ENCODE data around the gene USP22. TPM values are rescaled to one million over a fixed set of nuclear protein-coding genes. Genes with fewer than 3 reads are reported as not detected.

USP22 gene
- total and polyA plus RNA-seq, 4 donors: 33.3 to 180 (median 112) TPM

- TF ChIP-seq, protein P1, sequence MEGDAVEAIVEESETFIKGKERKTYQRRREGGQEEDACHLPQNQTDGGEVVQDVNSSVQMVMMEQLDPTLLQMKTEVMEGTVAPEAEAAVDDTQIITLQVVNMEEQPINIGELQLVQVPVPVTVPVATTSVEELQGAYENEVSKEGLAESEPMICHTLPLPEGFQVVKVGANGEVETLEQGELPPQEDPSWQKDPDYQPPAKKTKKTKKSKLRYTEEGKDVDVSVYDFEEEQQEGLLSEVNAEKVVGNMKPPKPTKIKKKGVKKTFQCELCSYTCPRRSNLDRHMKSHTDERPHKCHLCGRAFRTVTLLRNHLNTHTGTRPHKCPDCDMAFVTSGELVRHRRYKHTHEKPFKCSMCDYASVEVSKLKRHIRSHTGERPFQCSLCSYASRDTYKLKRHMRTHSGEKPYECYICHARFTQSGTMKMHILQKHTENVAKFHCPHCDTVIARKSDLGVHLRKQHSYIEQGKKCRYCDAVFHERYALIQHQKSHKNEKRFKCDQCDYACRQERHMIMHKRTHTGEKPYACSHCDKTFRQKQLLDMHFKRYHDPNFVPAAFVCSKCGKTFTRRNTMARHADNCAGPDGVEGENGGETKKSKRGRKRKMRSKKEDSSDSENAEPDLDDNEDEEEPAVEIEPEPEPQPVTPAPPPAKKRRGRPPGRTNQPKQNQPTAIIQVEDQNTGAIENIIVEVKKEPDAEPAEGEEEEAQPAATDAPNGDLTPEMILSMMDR (IDR thresholded peaks at IDR 0.05; ENCODE audit: control extremely low read depth, extremely low read depth): no peak
- Histone ChIP-seq H3K9me3 (ENCODE audit: control insufficient read depth in 4 of 4, insufficient read depth in 3 of 4, low read length in 3 of 4) (no peaks in the 10 kb centered on the region), H3K4me1 (ENCODE audit: control insufficient read depth in 5 of 5, insufficient read depth in 5 of 5, low read length in 5 of 5) (no peaks in the 10 kb centered on the region), H3K36me3 (ENCODE audit: control insufficient read depth in 4 of 4, insufficient read depth in 4 of 4, low read length in 4 of 4) (peaks cover 53 to 82% (median 76%) of the 10 kb centered on the region in 4 donors), H3K27me3 (ENCODE audit: control insufficient read depth in 3 of 3, insufficient read depth in 3 of 3, low read length in 2 of 3) (no peaks in the 10 kb centered on the region), H3K9ac (ENCODE audit: insufficient read depth in 1 of 2, low read length in 2 of 2) (no peak overlapping the region), H3K27ac (ENCODE audit: low read depth in 1 of 2, low read length in 1 of 2) (no peak overlapping the region), H3K4me3 (no peak overlapping the region)
- peak in 1 of 3 donors; percentile 46 for DNase-seq
- 63% methylated on average over 4 of the region's 4 CpGs for WGBS, 2 donors
- no peak for ATAC-seq (ENCODE audit: insufficient read depth, low FRiP score)
Measured at GRCh38 chr17:21005367-21005766, 37.4 kb downstream of the USP22 start.

GRCh38 chr17:21004016-21004930 lies 38.5 kb downstream of the USP22 start:
- H3K36me3 ChIP-seq (ENCODE audit: control insufficient read depth in 4 of 4, insufficient read depth in 4 of 4, low read length in 4 of 4): peaks cover 50 to 77% (median 73%) of the 10 kb centered on the region in 4 donors
- peaks cover 0 to 4% (median 0%) of the 10 kb centered on the region in 5 donors for H3K4me1 ChIP-seq (ENCODE audit: control insufficient read depth in 5 of 5, insufficient read depth in 5 of 5, low read length in 5 of 5)
- 84 to 88% methylated on average over 26 of the region's 26 CpGs for WGBS, 2 donors
- H3K27me3 ChIP-seq (ENCODE audit: control insufficient read depth in 3 of 3, insufficient read depth in 3 of 3, low read length in 2 of 3): no peaks in the 10 kb centered on the region
- no peaks in the 10 kb centered on the region for H3K9me3 ChIP-seq (ENCODE audit: control insufficient read depth in 4 of 4, insufficient read depth in 3 of 4, low read length in 3 of 4)
- no peak overlapping the region for H3K27ac ChIP-seq (ENCODE audit: low read depth in 1 of 2, low read length in 1 of 2)
- ATAC-seq (ENCODE audit: insufficient read depth, low FRiP score): no peak
- no peak overlapping the region for H3K4me3 ChIP-seq
- no peak for DNase-seq
- no peak overlapping the region for H3K9ac ChIP-seq (ENCODE audit: insufficient read depth in 1 of 2, low read length in 2 of 2)
- TF ChIP-seq, protein P1 (IDR thresholded peaks at IDR 0.05; ENCODE audit: control extremely low read depth, extremely low read depth): no peak

GRCh38 chr17:21003007-21003621 lies 39.7 kb downstream of the USP22 start:
- TF ChIP-seq, protein P1 (IDR thresholded peaks at IDR 0.05; ENCODE audit: control extremely low read depth, extremely low read depth): no peak
- no peaks in the 10 kb centered on the region for H3K9me3 ChIP-seq (ENCODE audit: control insufficient read depth in 4 of 4, insufficient read depth in 3 of 4, low read length in 3 of 4)
- H3K27ac ChIP-seq (ENCODE audit: low read depth in 1 of 2, low read length in 1 of 2): no peak overlapping the region
- no peak for ATAC-seq (ENCODE audit: insufficient read depth, low FRiP score)
- no peaks in the 10 kb centered on the region for H3K27me3 ChIP-seq (ENCODE audit: control insufficient read depth in 3 of 3, insufficient read depth in 3 of 3, low read length in 2 of 3)
- DNase-seq: no peak
- H3K36me3 ChIP-seq (ENCODE audit: control insufficient read depth in 4 of 4, insufficient read depth in 4 of 4, low read length in 4 of 4): peaks cover 43 to 74% (median 71%) of the 10 kb centered on the region in 4 donors
- no peak overlapping the region for H3K4me3 ChIP-seq
- H3K4me1 ChIP-seq (ENCODE audit: control insufficient read depth in 5 of 5, insufficient read depth in 5 of 5, low read length in 5 of 5): peaks cover 0 to 11% (median 0%) of the 10 kb centered on the region in 5 donors
- WGBS, 2 donors: 85 to 88% methylated on average over 11 of the region's 11 CpGs
- no peak overlapping the region for H3K9ac ChIP-seq (ENCODE audit: insufficient read depth in 1 of 2, low read length in 2 of 2)
